Activated T-helper 1 cell treated with anti-CD3 and anti-CD28 coated beads, Interleukin-2, amount 50 U/mL, for 16 hours (primary cell): Measurements from ENCODE around the gene PC.
"Not testable (repeated sequence)": the region's sequence is repeated elsewhere in the genome, so short reads cannot be mapped to it uniquely, and the experiment has no call there.

Source experiments
- DNase-seq, 2 donors: peaks; one replicate each; pipeline ENCODE4 v3.0.0-alpha.2; 2020; ENCODE audit warnings: low read depth in 1 of 2, low spot score in 1 of 2

Gene PC

GRCh38 chr11:66958232-66958955 is at the start of gene PC:
Gene PC, minus strand, starts transcription at chr11:66958383. Its CDS starts 86,224 bp downstream, at chr11:66872159.
- DNase-seq = peak; percentile 94

GRCh38 chr11:67007126-67007525 is 48.9 kb upstream of the PC start:
- DNase-seq = no peak

- DNase-seq = no peak
Observed at GRCh38 chr11:67006029-67006884, 48.1 kb upstream of the PC start.

DNA sequence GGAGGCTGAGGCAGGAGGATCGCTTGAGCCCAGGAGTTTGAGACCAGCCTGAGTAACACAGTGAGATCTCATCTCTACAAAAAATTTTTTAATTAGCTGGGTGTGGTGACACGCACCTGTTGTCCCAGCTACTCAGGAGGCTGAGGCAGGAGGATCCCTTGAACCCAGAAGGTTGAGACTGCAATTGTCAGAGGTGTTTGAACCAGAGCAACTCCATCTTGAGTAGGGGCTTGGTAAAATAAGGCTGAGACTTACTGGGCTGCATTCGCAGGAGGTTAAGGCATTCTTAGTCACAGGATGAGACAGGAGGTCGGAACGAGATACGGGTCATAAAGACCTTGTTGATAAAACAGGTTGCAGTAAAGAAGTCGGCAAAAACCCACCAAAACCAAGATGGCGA is 47.0 kb upstream of the PC start:
- DNase-seq = not testable (repeated sequence)

GRCh38 chr11:67002921-67003411 is 44.8 kb upstream of the PC start:
- no peak for DNase-seq

- DNase-seq = no peak
Observed at GRCh38 chr11:67002297-67002913, 44.2 kb upstream of the PC start.

GRCh38 chr11:67001332-67001731 is 43.1 kb upstream of the PC start:
- DNase-seq = no peak

DNA sequence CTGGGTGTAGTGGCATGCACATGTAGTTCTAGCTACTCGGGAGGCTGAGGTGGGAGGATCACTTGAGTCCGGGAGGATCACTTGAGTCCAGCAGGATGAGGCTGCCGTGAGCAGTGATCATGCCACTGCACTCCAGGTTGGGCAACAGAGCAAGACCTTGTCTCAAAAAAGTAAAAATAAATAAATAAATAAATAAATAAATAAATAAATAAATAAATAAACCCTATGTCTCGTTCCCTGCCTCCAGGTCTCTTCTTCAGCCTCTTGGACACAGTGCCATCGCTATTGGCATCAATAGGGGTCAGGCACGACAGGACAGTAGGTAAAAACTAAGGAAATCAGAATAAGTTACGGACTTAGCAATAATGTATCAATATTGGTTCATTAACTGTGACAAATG is 41.4 kb upstream of the PC start:
- DNase-seq = no peak

DNA sequence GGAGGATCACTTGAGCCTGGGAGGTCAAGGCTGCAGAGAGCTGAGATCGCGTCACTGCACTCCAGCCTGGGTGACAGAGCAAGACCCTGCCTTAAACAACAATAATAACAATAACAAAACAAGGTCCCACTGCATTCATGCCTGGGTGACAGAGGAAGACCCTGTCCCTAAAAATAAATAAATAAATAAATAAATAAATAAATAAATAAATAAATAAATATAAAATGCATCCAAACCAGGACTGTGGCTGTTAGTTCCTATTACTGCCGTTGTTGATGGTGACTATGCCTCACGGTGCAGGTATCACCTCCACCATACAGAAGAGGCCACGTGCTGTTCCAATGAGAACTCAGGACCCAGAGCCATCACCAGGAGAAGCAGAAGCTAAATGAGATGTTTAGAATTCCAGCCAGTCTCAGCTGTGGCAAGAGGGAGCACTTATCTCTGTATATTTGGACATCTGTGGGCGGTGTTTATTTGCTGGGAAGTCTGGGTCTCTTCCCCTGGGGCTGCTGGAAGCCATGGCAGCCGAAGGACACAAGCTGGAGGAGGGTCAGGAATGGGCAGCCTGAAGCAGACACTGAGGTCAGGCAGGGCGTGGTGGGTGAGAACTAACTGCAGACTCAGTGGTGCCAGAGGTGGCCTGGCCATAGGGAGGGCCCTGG is 38.6 kb upstream of the PC start:
- no peak for DNase-seq

DNA sequence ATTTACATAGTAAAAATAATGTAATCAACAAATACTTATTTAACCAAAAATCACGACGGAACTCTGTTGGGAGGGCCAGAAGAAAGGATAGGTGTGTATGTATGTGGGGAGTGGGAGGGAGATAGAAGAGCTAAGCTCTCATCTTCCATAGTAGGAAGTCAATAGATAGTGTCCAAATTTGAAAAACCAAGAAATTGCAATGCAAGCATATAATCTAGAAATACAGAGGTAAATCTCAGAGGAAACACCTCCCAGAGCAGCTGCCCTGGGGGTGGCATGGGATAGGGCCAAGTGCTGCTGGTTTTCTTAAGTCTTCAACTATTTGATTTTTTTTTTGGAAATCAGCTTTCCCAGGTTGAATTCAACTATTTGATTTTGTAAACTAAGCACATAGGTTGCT is 33.9 kb upstream of the PC start:
- no peak for DNase-seq

GRCh38 chr11:66989360-66989759 is 31.2 kb upstream of the PC start:
- not testable (repeated sequence) for DNase-seq

GRCh38 chr11:66988741-66989140 is 30.6 kb upstream of the PC start:
- not testable (repeated sequence) for DNase-seq

DNA sequence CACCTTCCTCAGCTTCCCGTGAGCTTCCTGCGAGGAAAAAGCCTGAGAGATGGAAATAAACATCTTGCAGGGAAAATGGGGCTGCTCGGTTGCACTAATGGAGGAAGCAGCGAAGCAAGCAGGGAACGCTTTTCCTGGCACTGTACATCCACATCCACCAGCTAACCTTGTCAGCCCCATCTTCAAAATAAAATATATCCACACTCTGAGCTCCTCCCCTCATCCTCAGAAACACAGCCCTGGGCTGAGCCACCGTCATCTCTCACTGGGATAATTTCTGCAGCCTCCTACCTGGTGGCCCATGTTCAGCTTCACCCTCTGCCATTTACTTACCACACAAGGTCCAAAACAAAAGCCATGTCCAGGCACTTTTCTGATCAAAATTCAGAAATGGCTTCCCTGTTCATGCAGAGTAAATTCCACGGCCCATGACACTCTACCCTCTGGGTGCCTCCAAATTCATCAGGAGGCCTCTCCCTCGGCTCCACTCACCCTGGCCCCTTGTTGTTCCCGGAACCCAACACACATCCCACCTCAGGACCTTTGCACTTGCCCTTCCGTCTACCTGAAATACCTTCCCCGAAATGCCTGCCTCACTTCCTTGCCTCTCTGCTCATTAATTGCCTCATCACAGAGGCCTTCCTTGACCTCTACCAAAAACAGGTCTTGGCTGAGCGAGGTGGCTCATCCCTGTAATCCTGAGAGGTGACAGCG is 29.9 kb upstream of the PC start:
- DNase-seq = no peak

- DNase-seq = no peak
Observed at GRCh38 chr11:66987158-66987620, 29.0 kb upstream of the PC start.

DNA sequence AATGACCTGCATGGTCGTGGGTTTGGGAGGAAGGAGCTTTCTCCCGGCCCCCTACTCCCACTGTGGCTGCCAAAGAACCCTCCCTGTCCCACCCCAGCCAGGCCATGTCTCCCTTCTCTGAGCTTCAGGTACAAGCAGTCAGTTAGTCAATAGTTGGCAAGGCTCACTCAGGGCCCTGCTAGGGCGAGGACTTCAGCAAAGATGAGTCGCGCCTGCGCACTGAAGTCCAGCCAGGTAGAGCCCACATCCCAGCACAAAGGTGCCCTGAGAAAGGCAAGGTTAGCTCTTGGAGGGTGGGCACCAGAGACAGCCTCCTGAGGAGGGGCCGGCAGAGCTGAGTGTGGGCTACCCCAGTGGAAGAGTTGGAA is 28.0 kb upstream of the PC start:
- DNase-seq = no peak

DNA sequence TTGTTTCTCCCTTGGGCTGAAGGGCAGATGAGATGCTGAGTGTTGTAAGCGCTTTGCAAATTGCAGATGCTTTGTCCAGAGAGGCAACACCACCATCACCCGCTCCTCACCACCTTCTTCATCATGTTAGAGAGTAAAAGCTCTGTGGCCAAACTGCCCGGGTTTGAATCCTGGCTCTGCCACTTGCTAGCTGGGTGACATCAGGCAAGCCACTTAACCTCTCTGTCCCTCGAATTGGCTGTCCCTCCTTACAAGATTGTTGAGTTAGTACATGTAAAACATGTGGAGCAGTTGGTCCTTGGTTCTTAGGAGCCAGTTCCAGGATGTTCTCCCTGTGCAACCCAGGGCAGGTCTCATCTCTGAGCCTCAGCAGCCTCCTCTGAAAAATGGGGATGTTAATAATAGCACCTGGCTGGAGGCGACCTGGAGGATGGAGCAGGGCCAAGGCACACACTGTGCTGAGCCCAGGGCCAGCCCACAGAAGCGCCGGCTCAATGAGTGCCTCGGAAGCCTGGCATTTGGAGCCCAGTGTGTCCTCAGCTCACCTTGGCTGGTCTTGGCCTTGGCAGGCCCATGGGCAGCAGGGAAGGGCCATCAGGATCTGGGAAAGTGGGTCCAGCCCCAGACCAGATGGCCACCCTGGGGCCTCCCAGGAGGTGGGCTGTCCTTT is 27.5 kb upstream of the PC start:
- DNase-seq = no peak

DNA sequence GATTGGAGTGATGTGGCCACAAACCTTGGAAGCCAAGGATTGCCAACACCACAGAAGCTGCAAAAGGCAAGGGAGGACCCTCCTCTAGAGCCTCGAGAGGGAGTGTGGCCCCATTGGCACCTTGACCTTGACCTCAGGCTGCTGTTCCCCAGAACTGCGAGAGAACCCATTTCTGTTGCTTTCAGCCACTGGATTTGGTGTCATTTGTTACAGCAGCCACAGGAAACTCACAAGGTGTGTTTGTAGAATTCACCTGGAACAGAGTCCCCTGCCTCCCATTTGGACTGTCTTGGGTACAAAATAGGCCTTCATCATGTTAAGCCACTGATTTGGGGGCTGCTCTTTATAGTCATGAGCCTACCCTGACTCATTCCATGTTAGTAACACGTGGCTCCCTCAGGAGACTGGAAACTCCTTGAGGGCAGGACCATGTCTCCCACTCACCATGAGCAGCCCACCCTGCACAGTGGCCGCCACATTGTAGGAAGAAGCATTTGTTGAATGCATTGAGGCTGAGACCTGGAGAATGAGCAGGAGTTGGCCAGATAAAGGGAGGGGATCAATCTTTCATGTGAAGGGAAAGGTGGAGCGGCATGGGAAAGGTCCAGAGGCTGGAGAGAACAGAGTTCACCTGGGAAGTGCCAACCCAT is 25.2 kb upstream of the PC start:
- DNase-seq = no peak

DNA sequence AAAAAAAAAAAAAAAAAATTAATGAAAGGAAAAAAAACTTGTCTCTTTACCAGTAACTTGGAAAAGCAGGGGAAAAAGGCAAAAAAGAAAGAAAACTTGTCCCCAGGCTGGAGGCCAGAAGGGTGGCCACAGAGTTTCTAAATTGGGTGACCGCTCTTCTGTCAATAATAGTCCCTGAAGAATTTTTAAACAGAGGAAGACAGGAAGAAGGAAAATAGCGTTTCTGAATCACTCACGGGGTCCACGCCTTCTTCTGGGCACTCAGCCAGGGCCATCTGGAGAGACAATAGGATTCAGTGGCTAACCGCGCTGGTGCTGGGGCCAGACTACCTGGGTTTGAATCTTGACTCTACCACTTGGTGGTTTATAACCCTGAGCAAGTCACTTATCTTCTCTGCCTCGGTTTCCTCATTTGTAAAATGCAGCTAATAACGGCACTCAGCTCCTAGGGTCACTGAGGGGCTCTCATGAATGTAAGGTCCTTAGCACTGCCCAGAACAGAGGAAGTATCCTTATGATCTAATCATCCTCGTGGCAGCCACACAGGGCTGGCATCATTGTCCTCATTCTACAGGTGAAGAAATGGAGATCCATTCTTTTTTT is 23.9 kb upstream of the PC start:
- no peak for DNase-seq

DNA sequence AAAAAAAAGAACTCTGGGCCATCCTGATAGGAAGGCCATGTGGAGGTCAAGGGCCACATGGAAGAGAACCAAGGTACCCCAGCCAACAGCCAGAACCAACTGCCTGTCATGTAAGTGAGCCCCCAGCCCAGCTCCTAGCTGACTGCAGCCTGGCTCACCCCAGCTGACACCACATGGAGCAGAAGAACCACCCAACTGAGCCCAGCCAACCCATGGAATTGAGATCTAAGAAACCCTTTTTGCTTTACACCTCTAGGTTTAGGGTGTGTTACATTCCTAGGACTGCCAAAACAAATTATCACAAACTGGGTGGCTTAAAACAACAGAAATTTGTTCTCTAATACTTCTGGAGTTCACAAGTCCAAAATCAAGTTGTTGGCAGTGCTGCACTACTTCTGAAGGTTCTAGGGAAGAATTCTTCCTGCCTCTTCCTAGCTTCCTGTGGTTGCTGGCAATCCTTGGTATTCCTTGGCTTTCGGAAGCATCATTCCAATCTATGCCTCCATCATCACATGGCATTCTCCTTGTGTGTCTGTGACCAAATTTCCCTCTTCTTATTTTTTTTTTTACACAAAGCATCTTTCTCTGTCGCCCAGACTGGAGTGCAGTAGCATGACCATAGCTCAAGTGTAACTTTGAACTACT is 21.3 kb upstream of the PC start:
- DNase-seq = no peak
